K562 (cell line): Measurements from ENCODE around the gene EGR1. TPM values are rescaled to one million over a fixed set of nuclear protein-coding genes. Genes with fewer than 3 reads are reported as not detected.

Experiments
- CTBP1 ChIP-seq: fragments of 450-650 bp; IDR thresholded peaks from 2 replicates; pipeline ENCODE4 v1.6.1; 2016; ENCODE audit warnings: borderline replicate concordance
- CUX1 ChIP-seq: fragments of 200-800 bp; sonication (Bioruptor generic); IDR thresholded peaks from 2 replicates; pipeline ENCODE4 v1.6.1; 2016; ENCODE audit warnings: missing genetic modification characterization, missing compliant biosample characterization
- ELF4 ChIP-seq: fragments of 450-650 bp; formaldehyde crosslinking; IDR thresholded peaks from 2 replicates; pipeline ENCODE4 v1.4.0; 2022; ENCODE audit warnings: missing genetic modification characterization
- FOXP4 ChIP-seq: sonication (generic); formaldehyde crosslinking; IDR thresholded peaks from 2 replicates; pipeline ENCODE4 v1.8.0; 2022; ENCODE audit warnings: mild to moderate bottlenecking, missing genetic modification reagents, borderline replicate concordance
- HCFC1 ChIP-seq: IDR thresholded peaks from 2 replicates; pipeline ENCODE4 v1.6.1; 2012; ENCODE audit warnings: low read depth, low read length, improper control_type of control experiment
- MEF2D ChIP-seq: conservative IDR thresholded peaks from 2 replicates; pipeline ENCODE4 v1.6.1; 2016; ENCODE audit warnings: low read depth, missing genetic modification characterization, missing compliant biosample characterization
- MNT ChIP-seq, 2 experiments: fragments of 450-650 bp; conservative IDR thresholded peaks; 2 replicates each; pipeline ENCODE4 v1.6.1; 2017; ENCODE audit warnings: mild to moderate bottlenecking in 2 of 2, moderate library complexity in 2 of 2
- NCOA2 ChIP-seq, 2 experiments: fragments of 450-650 bp; IDR thresholded peaks; 2 replicates each; pipeline ENCODE4 v1.6.1; 2018; ENCODE audit warnings: mild to moderate bottlenecking in 2 of 2, moderate library complexity in 1 of 2; ENCODE audit not compliant: partially characterized antibody in 2 of 2
- NONO ChIP-seq, 2 experiments: fragments of 200-400 bp in 1 of 2; fragments of 450-650 bp in 1 of 2; formaldehyde crosslinking in 1 of 2; IDR thresholded peaks; 2 replicates each; pipeline ENCODE4 v1.6.1; 2017; ENCODE audit warnings: low read depth in 2 of 2, mild to moderate bottlenecking in 2 of 2, moderate library complexity in 2 of 2, low read length in 1 of 2
- ZBTB34 ChIP-seq: fragments of 250-450 bp; sonication (Bioruptor Pico); IDR thresholded peaks from 2 replicates; pipeline ENCODE4 v1.8.0; 2021; ENCODE audit warnings: mild to moderate bottlenecking, moderate library complexity
- ZNF263 ChIP-seq: sonication (generic); formaldehyde crosslinking; IDR thresholded peaks from 2 replicates; pipeline ENCODE4 v1.8.0; 2022; ENCODE audit warnings: mild to moderate bottlenecking, missing genetic modification reagents, borderline replicate concordance
- ZZZ3 ChIP-seq: fragments of 450-650 bp; IDR thresholded peaks from 2 replicates; pipeline ENCODE4 v1.6.1; 2016; ENCODE audit warnings: antibody characterized with exemption, mild to moderate bottlenecking, moderate library complexity
- polyA plus RNA-seq, 8 experiments: library from polyadenylated mRNA; depleted of rRNA in 4 of 8; stranded (reverse) in 5 of 8; unstranded in 3 of 8; fragments of >200 nt; fragmentation: Nextera tagmentation in 2 of 8; fragmentation: Illumina TruSeq in 1 of 8; extraction: Ambion mirVana in 2 of 8; extraction: Trizol in 1 of 8; gene quantifications; 2 replicates each; pipeline versions ENCODE4 v1.2.1 to v1.2.3, GENCODE V29; 2011 to 2014; ENCODE audit warnings: inconsistent platforms in 1 of 8, missing spikeins in 1 of 8
- total RNA-seq, 7 experiments: library from RNA; depleted of rRNA in 6 of 7; stranded (reverse); fragments of >200 nt in 6 of 7; fragmentation: Illumina TruSeq in 2 of 7; extraction: Trizol in 2 of 7; gene quantifications; 2 replicates each; pipeline versions ENCODE4 v1.2.1 to v1.2.3, GENCODE V29; 2011 to 2021; ENCODE audit warnings: low replicate concordance in 1 of 7

EGR1 gene
- total and polyA plus RNA-seq, 9 of the 15 experiments (the other 6 are each of a cell fraction or from before 2014, with no cell fraction given): 1.3 to 132 (median 21.5) TPM

- TF ChIP-seq CUX1 (CRISPR knock-in tag) (no peak), ZZZ3 (no peak), HCFC1 (peak; percentile 17; the same call in 1 of the 2 replicates), ZNF263 (CRISPR knock-in tag) (no peak), ELF4 (no peak), MEF2D (tag) (no peak), NCOA2 (IDR thresholded peaks at IDR 0.05; ENCODE audit: partially characterized antibody in 2 of 2) (no peak), ZBTB34 (peak; percentile 64; the same call in 1 of the 2 replicates), NONO (IDR thresholded peaks at IDR 0.05; ENCODE audit: low read depth in 2 of 2, low read length in 1 of 2) (peak in 1 of 2 experiments; percentile 39; a peak in 2 of 4 replicates), MNT (conservative IDR thresholded peaks at IDR 0.05) (peak in 1 of 2 experiments; percentile 25; a peak in 1 of 4 replicates), CTBP1 (peak; percentile 35; the same call in 1 of the 2 replicates), FOXP4 (no peak)
Measured at GRCh38 chr5:138469540-138470321, 4.5 kb downstream of the EGR1 start (continued).
